HG03565 (cell line): ENCODE data around the gene RNF166.
"Not testable (repeated sequence)": the region's sequence is repeated elsewhere in the genome, so short reads cannot be mapped to it uniquely, and the experiment has no call there.

Source experiments
- ATAC-seq: cut with Tn5 transposase; IDR thresholded peaks from one replicate; pipeline ENCODE4 v1.9.1; 2021; ENCODE audit warnings: mild to moderate bottlenecking, moderate library complexity; ENCODE audit not compliant: unreplicated experiment

The RNF166 gene

GRCh38 chr16:88678224-88678979, 27.8 kb downstream of the RNF166 start:
- no peak for ATAC-seq

- no peak for ATAC-seq
These were observed 28.5 kb downstream of the RNF166 start for GRCh38 chr16:88677721-88678120.

GRCh38 chr16:88676502-88677242, 29.5 kb downstream of the RNF166 start:
- ATAC-seq, result no peak

- ATAC-seq, result no peak
These were observed 32.4 kb downstream of the RNF166 start for GRCh38 chr16:88673716-88674379.

- ATAC-seq, result no peak
These were observed 33.4 kb downstream of the RNF166 start for GRCh38 chr16:88672776-88673175.

- no peak for ATAC-seq
These were observed 34.4 kb downstream of the RNF166 start for GRCh38 chr16:88671806-88672205.

- no peak for ATAC-seq
These were observed 36.2 kb downstream of the RNF166 start for GRCh38 chr16:88669980-88670379.

GRCh38 chr16:88669493-88669892, 36.7 kb downstream of the RNF166 start:
- ATAC-seq, result not testable (repeated sequence)

GRCh38 chr16:88667461-88667860, 38.7 kb downstream of the RNF166 start:
- no peak for ATAC-seq

GRCh38 chr16:88665570-88665969, 40.6 kb downstream of the RNF166 start:
- ATAC-seq, result no peak

GRCh38 chr16:88665148-88665547, 41.1 kb downstream of the RNF166 start:
- ATAC-seq, result no peak

- peak; percentile 91 for ATAC-seq
These were observed 43.2 kb downstream of the RNF166 start, which contains the start of gene MVD for GRCh38 chr16:88662843-88663606. TSS of gene MVD (minus strand) at chr16:88663091. CDS start at chr16:88663080, 11 bp downstream.

GRCh38 chr16:88662222-88662842, 43.9 kb downstream of the RNF166 start:
- no peak for ATAC-seq

GRCh38 chr16:88661468-88661867, 44.7 kb downstream of the RNF166 start:
- no peak for ATAC-seq

- ATAC-seq, result no peak
These were observed 47.0 kb downstream of the RNF166 start for GRCh38 chr16:88659160-88659559.

GRCh38 chr16:88658714-88659113, 47.5 kb downstream of the RNF166 start:
- no peak for ATAC-seq

- ATAC-seq, result no peak
These were observed 48.8 kb downstream of the RNF166 start for GRCh38 chr16:88657371-88657770.

- no peak for ATAC-seq
These were observed 49.8 kb downstream of the RNF166 start for GRCh38 chr16:88656291-88656980.

GRCh38 chr16:88655733-88656281, 50.4 kb downstream of the RNF166 start:
- no peak for ATAC-seq
